NCI-H1694 treated with DMSO at 0.1 percent for 48 hours (cell line): Measurements from ENCODE around the gene C2orf42.
"Not testable (repeated sequence)": the region's sequence is repeated elsewhere in the genome, so short reads cannot be mapped to it uniquely, and the experiment has no call there.

ENCODE experiments used
- DNase-seq: peaks from one replicate; lab custom pipeline; 2025; lab: John Stamatoyannopoulos, UW

The C2orf42 gene

GRCh38 chr2:70190418-70191243 lies at the start of gene C2orf42:
C2orf42 (minus strand) TSS chr2:70191019; CDS start chr2:70181985, 9,034 bp downstream.
- peak; percentile 98 for DNase-seq

- DNase-seq: no peak
Observed at GRCh38 chr2:70240599-70240998, 49.8 kb upstream of the C2orf42 start.

- DNase-seq: no peak
Observed at GRCh38 chr2:70233926-70234325, 43.1 kb upstream of the C2orf42 start.

GRCh38 chr2:70226781-70227180 lies 36.0 kb upstream of the C2orf42 start:
- DNase-seq: no peak

GRCh38 chr2:70223305-70223704 lies 32.5 kb upstream of the C2orf42 start:
- not testable (repeated sequence) for DNase-seq

GRCh38 chr2:70214953-70215549 lies 24.2 kb upstream of the C2orf42 start:
- DNase-seq: no peak

GRCh38 chr2:70214365-70214764 lies 23.5 kb upstream of the C2orf42 start:
- no peak for DNase-seq

GRCh38 chr2:70212298-70212932 lies 21.6 kb upstream of the C2orf42 start:
- no peak for DNase-seq

GRCh38 chr2:70211595-70211994 lies 20.8 kb upstream of the C2orf42 start:
- DNase-seq: no peak

GRCh38 chr2:70204452-70204851 lies 13.6 kb upstream of the C2orf42 start:
- DNase-seq: no peak

GRCh38 chr2:70203086-70203485 lies 12.3 kb upstream of the C2orf42 start:
- no peak for DNase-seq

GRCh38 chr2:70202236-70202806 lies 11.5 kb upstream of the C2orf42 start:
- DNase-seq: no peak

- no peak for DNase-seq
Observed at GRCh38 chr2:70201831-70202230, 11.0 kb upstream of the C2orf42 start.

GRCh38 chr2:70201225-70201768 lies 10.5 kb upstream of the C2orf42 start:
- no peak for DNase-seq

- DNase-seq: no peak
Observed at GRCh38 chr2:70199320-70199864, 8.6 kb upstream of the C2orf42 start.

GRCh38 chr2:70192516-70192915 lies 1.7 kb upstream of the C2orf42 start:
- DNase-seq: no peak

GRCh38 chr2:70191244-70191735 lies 471 bp upstream of the C2orf42 start:
- no peak for DNase-seq

GRCh38 chr2:70188460-70188859 lies 2.4 kb downstream of the C2orf42 start:
- no peak for DNase-seq

- not testable (repeated sequence) for DNase-seq
Observed at GRCh38 chr2:70187170-70187569, 3.6 kb downstream of the C2orf42 start.

GRCh38 chr2:70182689-70183088 lies 8.1 kb downstream of the C2orf42 start:
- no peak for DNase-seq

GRCh38 chr2:70181363-70181956 lies 9.4 kb downstream of the C2orf42 start:
- no peak for DNase-seq

GRCh38 chr2:70173520-70173919 lies 17.3 kb downstream of the C2orf42 start:
- no peak for DNase-seq
